ENCODE data around the gene RFTN1.

- TF ChIP-seq POLR2A (IDR thresholded peaks at IDR 0.05) (no peak), CTCF (IDR thresholded peaks at IDR 0.05) (no peak)
Measured at GRCh38 chr3:16430717-16431630, 82.5 kb downstream of the RFTN1 start.

All from uterus (tissue), 2 donors.